ENCODE measurements around the gene TMC1.

- TF ChIP-seq CTCF (IDR thresholded peaks at IDR 0.05), result no peak
- TF ChIP-seq POLR2A (IDR thresholded peaks at IDR 0.05), result no peak
These were observed 45.3 kb upstream of the TMC1 start for GRCh38 chr9:72476100-72476499.
